ENCODE data around the gene ATP1A2.
A peak's percentile ranks its signal among the peaks of the same experiment; 100 is the strongest.
"Not testable (repeated sequence)": the region's sequence is repeated elsewhere in the genome, so short reads cannot be mapped to it uniquely, and the experiment has no call there.

The ATP1A2 gene

DNA sequence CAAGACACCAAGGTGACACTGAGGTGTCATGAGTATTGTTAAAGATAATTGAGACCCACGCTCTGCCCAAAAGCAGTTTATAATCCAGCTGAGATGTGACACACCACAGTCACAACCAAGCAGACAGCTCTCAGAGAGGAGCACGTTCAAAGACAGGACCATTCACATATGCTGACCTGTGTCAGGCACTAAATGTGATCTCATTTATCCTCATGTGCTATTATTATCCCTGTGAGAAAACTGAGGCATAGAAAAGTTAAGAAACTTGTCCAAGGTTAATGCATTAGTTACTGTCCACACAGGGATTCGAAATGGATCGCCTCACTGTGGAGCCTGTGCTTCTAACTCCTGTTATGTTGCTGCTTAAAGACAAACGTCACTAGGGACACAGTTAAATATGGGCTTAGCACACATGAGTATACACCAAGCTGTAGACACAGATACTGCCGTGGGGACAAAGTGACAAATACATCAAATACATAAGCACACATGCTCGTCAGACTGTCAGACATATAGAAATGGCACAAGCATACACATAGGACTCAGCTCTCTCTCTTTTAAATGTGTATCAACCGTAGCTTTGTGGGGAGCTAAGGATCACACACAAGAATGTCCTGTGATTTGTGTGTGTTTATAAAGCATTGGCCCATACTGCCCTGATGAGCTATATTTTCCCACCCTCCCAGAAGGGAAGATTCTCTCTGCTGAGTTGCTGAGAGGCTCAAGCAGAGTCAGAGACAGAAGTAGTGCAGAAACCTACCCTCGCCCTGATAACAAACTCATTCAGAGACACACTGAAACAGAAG, 13.6 kb upstream of the ATP1A2 start:
- DNase-seq = no peak

DNA sequence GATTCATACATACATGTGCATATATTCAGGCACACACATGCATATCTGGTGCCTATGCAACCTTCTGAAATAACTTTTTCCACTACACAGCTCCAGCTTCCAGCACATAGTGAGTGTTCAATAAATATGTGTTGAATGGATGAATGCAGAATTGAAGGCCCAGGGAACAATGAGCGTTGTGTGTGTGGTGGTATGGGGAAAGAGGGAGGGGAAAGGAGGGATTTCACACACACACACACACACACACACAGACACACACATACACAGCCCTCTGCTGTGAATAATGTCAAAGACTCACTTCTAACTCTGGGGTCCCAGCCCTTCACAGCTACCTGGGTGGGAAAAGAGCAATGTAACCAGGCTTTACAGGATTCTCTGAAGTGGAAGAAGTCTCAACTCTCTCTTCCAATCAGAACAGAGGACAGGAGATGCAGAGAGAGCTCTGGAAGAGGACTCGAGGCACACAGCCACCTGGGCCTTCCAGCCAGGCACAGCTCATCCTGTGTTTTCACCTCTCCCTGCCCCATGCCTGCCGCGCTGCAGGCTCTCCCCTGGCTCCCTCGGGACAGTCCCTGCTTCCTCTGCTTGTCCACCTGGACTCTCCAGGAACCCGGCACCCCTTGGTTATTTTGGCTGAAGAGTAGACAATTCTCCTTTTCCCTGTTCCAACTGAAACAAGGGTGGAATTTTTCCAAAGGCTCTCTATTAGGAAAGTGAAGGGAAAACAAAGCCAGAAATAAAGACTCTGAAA, 11.7 kb upstream of the ATP1A2 start:
- DNase-seq = no peak

DNA sequence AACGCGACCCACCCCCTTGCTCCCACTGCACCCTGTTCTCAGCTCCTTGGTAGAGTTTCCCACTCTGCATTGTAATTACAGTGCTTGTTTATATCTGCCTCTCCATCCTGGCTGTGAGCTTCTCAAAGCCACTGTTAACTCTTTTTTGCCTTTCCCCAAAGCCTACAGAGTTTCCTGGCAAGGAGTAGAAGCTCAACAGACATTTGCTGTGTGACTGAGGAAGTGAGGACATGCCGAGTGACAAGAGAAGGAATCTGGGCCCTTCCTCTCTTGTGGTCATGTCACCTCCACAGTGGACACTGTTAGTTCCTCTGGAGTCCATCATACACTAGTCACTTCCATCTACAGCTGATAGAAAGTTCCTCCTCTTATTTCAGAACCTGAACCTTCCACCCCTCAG, 11.1 kb upstream of the ATP1A2 start:
- no peak for DNase-seq

DNA sequence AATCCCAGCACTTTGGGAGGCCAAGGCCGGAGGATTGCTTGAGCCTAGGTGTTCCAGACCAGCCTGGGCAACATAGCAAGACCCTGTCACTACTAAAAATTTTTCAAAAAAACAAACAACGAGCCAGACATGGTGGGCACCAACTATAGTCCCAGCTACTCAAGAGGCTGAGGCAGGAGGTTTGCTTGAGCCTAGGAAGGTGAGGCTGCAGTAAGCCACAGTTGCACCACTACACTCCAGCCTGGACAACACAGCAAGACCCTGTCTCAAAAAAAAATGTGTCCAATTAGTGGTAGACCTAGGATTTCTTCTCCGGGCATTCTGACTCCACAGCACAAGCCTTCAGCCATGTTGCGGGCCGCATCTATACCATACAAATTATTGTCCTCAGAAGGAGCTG, 10.4 kb upstream of the ATP1A2 start:
- no peak for DNase-seq

DNA sequence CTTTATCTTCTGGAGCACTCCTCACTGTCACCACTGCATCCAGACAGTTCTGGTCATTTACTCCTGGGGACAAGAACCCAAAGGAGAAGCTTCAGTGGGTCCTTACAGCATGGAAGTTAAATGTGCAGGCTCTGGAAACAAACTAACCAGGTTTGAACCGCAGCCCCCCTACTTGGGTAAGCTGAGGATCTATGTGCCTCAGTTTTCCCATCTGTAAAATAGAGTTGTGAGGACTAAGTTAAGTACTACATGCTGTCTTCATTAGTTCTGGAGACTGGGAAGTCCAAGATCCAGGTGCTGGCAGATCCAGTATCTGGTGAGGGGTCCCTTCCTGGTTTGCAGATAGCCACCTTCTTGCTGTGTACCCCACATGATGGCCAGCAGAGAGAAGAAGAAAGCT, 8.0 kb upstream of the ATP1A2 start:
- DNase-seq = no peak

DNA sequence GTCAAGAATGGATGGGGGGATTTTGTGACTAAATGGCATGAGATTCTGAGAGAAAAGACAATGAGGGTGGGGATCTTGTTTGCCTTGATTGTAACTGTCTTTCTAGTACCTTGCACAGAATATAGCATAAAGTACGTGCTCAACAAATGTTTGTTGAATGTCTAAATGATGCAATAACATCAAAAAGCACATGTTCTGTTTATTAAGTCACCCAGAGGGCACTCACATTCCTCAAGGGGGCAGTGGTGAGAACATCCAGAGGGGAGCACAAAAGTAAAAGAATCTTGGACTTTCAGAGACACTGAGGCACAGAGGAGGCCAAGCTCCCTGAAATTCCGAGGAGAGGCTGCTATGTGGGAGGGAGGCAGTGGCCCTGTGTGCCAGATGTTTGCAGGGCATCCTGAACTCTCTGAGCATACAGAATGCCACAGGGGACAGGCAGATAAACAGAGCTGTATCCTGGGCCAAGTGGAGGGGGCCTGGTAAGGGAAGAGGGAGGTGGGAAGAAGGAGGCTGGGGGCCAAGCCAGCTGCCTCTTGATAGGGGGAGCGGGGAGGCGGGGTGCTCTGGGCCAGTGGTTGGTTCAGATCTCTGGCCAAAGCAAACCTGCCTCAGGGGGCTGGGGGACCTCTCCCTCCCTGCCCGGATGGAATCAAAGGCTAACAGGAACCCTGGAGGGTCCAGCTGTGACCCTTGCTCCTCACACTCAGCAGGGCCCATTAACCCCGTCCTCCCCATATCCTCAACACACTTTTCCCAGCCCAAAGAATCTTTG, 6.5 kb upstream of the ATP1A2 start:
- DNase-seq = no peak

DNA sequence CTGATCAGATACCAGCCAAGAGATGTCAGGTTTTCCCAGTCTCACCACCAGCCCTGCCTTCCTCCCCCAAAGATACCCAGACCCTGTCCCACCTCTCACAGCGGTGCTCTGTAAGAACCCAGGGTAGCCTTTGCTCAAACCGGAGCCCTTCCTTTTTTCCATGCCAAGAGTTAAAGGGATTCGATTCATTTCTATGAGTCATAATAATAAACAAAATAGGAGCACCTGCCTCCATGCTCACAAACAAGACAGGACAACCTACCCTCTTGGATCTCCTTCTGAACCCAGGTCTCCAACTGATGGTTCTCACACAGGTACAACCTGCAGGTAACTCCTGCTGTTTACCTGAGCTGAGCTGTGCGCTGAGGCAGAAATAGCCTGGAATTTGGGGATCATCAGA, 5.9 kb upstream of the ATP1A2 start:
- no peak for DNase-seq

DNA sequence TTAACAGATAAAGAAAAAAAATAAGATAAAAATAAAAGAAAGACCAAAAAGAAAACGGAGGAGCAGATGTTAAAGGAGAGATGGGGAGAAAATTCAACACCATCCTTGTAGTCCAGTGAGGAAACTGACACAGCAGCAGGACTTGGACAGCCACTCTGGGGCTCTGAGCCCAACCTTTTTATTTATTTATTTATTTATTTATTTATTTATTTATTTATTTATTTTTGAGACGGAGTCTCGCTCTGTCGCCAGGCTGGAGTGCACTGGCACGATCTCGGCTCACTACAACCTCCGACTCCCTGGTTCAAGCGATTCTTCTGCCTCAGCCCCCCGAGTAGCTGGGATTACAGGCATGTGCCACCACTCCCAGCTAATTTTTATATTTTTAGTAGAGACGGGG, 4.1 kb upstream of the ATP1A2 start:
- not testable (repeated sequence) for DNase-seq

DNA sequence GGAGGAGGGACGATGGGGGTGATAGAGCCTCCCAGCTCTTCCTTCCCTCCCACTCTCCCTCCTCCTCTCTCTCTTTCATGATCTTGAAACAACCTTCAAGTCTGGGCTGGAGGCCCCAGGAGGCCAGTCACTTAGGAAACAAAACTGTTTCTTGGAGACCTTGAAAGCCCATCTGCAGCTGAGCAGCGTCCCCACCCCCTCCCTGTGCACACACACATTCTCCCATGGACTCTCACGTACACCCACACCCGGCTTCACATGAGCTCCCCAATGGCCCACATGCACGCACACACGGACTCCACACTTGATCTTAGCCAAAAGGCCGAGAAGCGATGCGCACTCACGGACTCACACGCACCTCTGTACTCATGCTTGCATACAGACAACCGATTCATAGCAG, 3.2 kb upstream of the ATP1A2 start:
- DNase-seq = no peak

DNA sequence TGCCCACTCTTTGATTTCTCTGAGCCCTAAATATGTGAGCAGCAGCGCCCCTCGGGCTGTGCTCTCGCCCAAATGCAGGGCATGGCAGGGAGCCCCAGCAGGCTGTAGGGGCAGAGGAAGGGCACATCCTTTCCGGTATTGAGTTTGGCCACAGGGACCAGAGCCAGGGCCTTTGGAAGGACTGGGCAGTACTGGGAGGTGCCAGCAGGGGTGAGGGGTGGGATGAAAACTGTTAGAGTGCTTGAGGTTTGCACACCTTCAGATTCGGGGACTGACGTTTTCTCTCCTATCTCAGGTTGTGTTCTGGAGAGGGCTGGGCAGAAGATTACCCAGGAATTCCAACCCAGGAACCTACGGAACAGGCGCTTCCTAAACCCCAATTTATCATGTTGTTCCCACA, 2.2 kb upstream of the ATP1A2 start:
- no peak for DNase-seq

DNA sequence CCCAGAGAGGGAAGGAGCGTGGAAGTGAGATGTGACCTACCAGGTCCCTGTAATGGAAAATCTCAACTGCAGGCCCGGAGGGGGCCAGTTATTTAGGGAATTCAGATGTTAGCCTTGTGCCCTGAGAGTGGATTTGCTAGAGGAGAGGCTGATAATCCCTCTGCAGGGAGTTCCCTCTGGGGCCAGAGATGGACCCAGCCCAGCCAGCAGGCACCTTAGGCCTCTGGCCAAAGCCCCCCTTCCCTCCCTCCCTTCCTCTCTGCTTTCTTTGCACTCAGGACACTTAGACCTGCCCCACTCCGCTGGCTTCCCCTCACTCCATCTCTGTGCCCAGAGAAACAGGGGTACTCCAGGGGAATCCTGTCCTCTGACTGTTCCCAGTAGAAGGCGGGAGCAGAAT, 1.5 kb upstream of the ATP1A2 start:
- no peak for DNase-seq

DNA sequence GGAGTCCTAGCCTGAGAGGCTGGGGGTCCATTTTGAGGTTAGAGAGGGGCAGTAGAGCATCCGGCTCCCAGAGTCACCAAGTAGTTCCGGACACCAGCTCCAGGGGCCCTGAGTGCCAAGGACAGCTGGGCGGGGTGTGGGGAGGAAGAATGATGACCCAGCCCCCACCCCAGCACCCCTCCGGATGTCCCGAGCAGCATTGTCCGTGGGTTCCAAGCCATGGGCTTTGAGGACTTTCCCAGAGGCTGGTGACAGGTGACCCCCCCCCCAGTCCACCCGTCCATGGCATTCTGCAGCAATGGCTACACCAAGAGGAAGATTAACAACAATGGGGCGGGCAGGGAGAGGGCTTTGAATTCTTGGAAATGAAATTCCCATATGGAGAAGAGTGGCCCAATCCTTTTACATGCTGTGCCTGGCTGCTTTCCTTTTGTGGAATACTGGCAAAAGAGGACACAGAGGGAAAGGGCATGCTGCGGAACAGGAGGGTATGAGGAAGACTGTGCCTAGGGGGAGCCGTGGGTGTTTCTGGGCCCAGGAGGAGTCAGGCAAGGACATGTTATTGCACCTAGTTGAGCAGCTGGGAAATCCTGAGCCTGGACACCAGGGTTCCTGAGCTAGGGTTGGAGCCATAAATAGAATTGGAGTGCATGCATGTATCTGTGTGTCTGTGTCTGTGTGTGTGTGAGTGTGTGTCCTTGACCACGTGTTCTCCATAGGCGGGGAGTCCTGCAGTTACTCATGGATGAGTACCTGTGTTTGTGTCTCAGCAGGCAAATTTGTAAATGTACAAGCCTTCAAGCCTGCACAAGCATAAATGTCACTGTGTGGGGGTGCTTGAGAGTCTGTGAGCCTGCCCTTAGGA, 956 bp downstream of the ATP1A2 start:
- no peak for DNase-seq

DNA sequence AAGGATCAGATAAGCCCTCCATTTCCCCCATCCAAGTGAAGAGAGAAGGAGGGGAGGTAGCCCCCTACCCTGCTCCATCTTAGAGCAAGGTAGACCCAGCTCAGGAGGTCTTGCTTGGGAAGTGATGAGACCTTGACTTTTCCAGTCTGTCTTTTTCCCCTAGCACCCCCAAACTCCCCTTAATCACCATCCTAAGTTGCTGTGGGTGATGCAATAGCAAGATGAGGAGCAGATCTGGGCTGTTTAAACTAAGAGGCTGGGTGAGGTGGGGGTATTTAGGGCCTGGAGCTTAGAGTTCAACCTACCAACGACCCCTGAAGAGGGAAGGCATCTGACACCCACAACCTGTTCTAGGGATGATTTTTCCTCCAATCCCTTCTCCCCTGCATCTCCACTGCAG, 1.7 kb downstream of the ATP1A2 start:
- no peak for DNase-seq

DNA sequence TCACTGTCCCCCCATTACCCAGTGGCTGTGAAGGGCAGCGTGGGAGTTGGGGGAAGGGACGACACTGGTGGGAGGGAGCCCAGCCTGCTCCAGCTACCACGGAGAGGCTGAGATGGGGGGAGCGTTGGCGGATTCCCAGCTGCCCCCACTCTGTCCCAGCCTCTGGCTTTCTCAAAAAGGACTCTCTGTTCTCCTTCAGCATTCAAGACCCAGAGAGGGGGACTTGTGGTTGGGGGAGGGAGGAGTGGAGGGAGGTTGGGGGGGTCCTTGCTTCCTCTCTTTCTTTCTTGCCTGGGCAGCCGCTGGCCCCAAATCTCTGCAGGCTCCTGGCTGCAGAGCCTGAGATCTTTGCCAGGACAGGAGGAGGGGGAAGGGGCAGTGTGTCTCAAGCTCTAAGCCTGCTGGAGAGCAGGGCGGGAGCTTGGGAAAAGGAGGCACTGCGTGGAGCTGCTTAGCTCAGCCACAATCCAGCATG, 2.2 kb downstream of the ATP1A2 start:
- DNase-seq = no peak

DNA sequence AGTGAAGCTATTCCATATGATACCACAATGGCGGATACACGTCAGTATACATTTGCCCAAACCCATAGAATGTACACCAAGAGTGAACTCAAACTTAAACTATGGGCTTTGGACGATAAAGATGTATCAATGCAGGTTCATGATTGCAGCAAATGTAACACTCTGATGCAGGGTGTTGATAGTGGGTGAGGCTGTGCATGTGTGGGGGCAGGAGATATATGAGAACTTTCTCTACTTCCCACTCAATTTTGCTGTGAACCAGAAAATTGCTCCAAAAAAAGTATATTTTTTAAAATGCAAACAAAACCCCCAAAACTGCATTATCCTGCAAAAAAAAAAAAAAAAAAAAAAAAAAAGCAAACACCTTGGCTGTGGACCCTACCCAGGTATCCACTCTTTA, 3.4 kb downstream of the ATP1A2 start:
- DNase-seq = no peak

DNA sequence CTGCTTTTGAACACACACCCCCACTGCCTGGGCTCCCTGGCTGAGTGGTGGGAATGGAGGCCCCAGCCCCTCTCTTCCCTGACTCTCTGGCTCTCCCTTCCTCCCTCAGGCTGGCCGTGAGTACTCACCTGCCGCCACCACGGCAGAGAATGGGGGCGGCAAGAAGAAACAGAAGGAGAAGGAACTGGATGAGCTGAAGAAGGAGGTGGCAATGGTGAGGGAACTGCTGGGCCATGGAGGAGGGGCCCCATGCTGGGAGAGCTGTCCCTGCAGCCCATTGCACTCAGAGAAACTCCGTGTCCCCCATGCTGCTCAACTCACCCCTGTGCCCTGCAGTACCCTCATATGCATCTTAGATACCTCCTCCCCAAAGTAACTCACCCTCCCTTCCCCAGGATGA, 5.2 kb downstream of the ATP1A2 start:
- DNase-seq = no peak

DNA sequence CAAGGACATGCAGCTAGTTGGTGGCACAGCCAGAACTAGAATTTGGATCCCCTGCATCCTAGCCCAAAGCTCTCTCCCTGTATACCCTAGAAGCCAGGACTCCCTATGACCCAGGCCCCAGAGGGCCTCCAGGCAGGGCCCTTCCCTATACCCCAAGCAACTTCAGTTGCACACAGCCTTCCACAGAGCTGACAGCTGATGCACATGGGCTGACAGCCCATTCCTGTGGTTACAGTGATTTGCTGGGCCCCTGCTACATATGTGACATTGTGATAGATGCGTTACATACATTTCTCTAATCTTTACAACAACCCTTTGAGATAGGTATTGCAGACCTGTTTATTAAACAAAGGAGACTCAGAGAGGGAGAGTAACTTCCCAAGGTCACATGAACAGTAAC, 5.8 kb downstream of the ATP1A2 start:
- DNase-seq = no peak

DNA sequence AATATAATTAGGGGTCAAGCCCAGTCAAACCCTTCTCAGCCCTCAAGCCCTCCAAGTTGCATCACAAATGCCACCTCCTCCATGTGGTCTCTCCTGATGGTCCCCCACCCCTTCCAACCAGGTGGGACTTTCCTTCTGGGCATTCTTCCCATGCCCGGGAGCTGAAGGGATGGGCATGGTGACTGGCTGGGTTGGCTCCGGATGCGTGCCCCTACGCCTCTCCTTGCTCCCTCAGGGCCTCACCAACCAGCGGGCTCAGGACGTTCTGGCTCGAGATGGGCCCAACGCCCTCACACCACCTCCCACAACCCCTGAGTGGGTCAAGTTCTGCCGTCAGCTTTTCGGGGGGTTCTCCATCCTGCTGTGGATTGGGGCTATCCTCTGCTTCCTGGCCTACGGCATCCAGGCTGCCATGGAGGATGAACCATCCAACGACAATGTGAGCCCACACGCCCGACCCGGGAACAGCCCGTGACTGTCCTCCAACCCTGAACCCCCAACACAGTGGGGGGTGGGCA, 7.5 kb downstream of the ATP1A2 start:
- no peak for DNase-seq

DNA sequence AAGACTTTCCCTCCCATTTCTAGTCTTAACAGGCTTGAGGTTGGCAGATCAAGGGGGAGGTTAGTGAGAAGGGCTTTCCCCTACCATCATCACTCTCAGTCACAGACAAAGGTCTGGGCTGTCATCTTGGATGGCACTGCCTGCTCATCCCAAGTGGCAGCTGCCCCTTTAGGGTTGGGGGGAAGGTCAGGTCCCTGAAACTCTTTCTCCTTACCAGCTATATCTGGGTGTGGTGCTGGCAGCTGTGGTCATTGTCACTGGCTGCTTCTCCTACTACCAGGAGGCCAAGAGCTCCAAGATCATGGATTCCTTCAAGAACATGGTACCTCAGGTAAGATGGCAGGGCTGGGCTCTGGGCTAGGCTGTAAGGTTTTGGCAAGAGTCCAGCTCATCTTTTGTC, 8.2 kb downstream of the ATP1A2 start:
- no peak for DNase-seq

DNA sequence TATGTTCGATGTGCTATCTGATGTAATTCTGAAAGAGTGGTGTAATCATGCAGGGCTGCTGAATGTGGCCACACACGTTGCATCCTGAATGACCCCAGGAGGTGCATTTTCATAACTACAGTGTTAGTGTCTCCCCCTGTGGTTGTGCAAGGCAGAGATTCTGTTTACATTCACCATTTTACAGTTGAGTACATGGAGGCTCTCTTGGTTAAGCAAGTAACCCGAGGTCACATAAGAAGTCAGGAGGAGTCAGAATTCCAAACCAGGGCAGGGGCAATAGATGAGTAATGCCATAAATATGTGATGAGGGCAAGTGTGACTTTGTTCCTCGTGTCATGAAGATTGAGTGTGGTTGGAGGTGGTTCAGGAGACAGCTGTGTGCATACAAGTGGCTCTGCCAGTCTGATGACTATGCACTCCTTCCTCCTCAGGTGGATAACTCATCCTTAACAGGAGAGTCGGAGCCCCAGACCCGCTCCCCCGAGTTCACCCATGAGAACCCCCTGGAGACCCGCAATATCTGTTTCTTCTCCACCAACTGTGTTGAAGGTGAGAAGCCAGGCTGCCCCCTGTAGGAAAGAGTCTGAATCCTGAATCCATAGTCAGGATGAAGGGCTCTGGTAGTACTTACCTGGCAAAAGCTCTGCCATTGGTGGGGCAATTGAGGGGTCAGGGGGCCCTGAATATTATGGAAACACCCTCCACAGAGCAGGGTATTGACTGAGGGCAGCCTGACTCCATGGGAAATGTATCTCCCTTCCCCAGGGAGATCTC, 9.3 kb downstream of the ATP1A2 start:
- peak; percentile 69 for DNase-seq

DNA sequence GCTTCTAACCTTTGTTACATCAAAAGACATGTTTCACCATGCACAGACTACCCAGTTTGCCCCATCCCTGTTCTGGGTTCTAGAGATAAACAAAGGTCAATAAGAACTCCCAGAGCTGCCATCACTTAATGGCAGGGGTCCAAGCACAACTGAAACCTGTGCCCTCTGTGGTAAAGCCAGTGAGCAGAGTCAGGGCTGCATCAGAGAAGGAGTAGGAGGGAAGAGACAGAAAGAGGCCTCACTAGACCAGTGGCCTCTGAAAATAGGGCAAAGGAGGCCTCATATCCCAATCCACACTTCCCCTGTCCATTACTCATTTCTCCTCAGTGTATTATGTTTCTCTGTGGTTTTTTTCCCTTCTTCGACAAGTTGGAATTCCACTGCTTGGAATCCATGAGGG, 10.2 kb downstream of the ATP1A2 start:
- DNase-seq = no peak

DNA sequence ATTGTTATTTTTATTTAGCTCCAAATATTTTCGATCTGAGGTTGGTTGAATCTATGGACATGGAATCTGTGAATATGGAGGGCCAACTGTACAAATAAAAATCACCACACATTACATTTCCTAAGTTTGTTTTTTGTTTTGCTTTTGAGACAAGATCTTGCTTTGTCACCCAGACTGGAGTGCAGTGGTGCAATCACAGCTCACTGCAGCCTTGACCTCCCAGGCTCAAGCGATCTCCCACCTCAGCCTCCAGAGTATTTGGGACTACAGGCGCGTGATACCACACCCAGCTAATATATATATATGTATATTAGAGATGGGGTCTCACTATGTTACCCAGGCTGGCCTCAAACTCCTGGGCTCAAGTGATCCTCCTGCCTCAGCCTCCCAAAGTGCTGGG, 10.8 kb downstream of the ATP1A2 start:
- DNase-seq = not testable (repeated sequence)

All from T1000 (cell line).